Mucosa of rectum (tissue), 2 donors: Measurements from ENCODE around the gene ARHGAP19.

Source experiments
- H3K27ac ChIP-seq, 2 donors: one replicate each; pipeline ENCODE4 v1.7.0; 2013; ENCODE audit warnings: inconsistent platforms in 2 of 2, low read depth in 2 of 2, low read length in 2 of 2
- H3K27me3 ChIP-seq, 2 donors: one replicate each; pipeline ENCODE4 v1.7.0; 2013; ENCODE audit warnings: low read length in 2 of 2; ENCODE audit not compliant: control insufficient read depth in 2 of 2, insufficient read depth in 2 of 2
- H3K36me3 ChIP-seq, 2 donors: one replicate each; pipeline ENCODE4 v1.7.0; 2013; ENCODE audit warnings: low read length in 2 of 2; ENCODE audit not compliant: control insufficient read depth in 2 of 2, insufficient read depth in 2 of 2
- H3K4me1 ChIP-seq, 2 donors: one replicate each; pipeline ENCODE4 v1.7.0; 2013; ENCODE audit warnings: low read length in 2 of 2, mild to moderate bottlenecking in 1 of 2; ENCODE audit not compliant: control insufficient read depth in 2 of 2, insufficient read depth in 2 of 2
- H3K4me3 ChIP-seq, 2 donors: one replicate each; pipeline ENCODE4 v1.7.0; 2013; ENCODE audit warnings: low read length in 2 of 2
- H3K9ac ChIP-seq, 2 donors: one replicate each; pipeline ENCODE4 v1.7.0; 2013; ENCODE audit warnings: low read length in 2 of 2, low read depth in 1 of 2, mild to moderate bottlenecking in 1 of 2
- H3K9me3 ChIP-seq, 2 donors: one replicate each; pipeline ENCODE4 v1.7.0; 2013; ENCODE audit warnings: low read length in 2 of 2; ENCODE audit not compliant: control insufficient read depth in 2 of 2
- donor health status: healthy.
- donor health status: Normal muscosa, but diverticular disease.

The ARHGAP19 gene

GRCh38 chr10:97184971-97185325 is 107.5 kb downstream of the ARHGAP19 start:
- Histone ChIP-seq H3K27ac (no peak overlapping the region), H3K4me3 (no peak overlapping the region), H3K4me1 (no peaks in the 10 kb centered on the region), H3K9me3 (no peaks in the 10 kb centered on the region), H3K27me3 (peaks cover 29 to 48% of the 10 kb centered on the region in 2 donors), H3K36me3 (no peaks in the 10 kb centered on the region), H3K9ac (no peak overlapping the region)

- Histone ChIP-seq H3K27ac (no peak overlapping the region), H3K36me3 (no peaks in the 10 kb centered on the region), H3K27me3 (peaks cover 28 to 59% of the 10 kb centered on the region in 2 donors)
These were observed 109.1 kb downstream of the ARHGAP19 start for GRCh38 chr10:97183314-97183713.

GRCh38 chr10:97182288-97182990 is 110.0 kb downstream of the ARHGAP19 start:
- Histone ChIP-seq H3K27ac (no peak overlapping the region), H3K9ac (no peak overlapping the region), H3K4me1 (no peaks in the 10 kb centered on the region), H3K9me3 (no peaks in the 10 kb centered on the region), H3K4me3 (no peak overlapping the region), H3K36me3 (no peaks in the 10 kb centered on the region), H3K27me3 (peaks cover 28 to 57% of the 10 kb centered on the region in 2 donors)

More at GRCh38 chr10:97183314-97183713, 109.1 kb downstream of the ARHGAP19 start:
- H3K9ac ChIP-seq: no peak overlapping the region
- no peaks in the 10 kb centered on the region for H3K9me3 ChIP-seq
- no peaks in the 10 kb centered on the region for H3K4me1 ChIP-seq
- no peak overlapping the region for H3K4me3 ChIP-seq

- H3K27ac ChIP-seq: no peak overlapping the region
- peaks cover 25 to 43% of the 10 kb centered on the region in 2 donors for H3K27me3 ChIP-seq
These were observed 111.5 kb downstream of the ARHGAP19 start for GRCh38 chr10:97180986-97181385.

GRCh38 chr10:97180363-97180755 is 112.1 kb downstream of the ARHGAP19 start:
- Histone ChIP-seq H3K4me3 (no peak overlapping the region), H3K9ac (no peak overlapping the region), H3K36me3 (no peaks in the 10 kb centered on the region), H3K9me3 (no peaks in the 10 kb centered on the region), H3K27ac (no peak overlapping the region), H3K4me1 (no peaks in the 10 kb centered on the region), H3K27me3 (peaks cover 23 to 39% of the 10 kb centered on the region in 2 donors)

More at GRCh38 chr10:97180986-97181385, 111.5 kb downstream of the ARHGAP19 start:
- Histone ChIP-seq H3K9ac (no peak overlapping the region), H3K4me1 (no peaks in the 10 kb centered on the region), H3K36me3 (no peaks in the 10 kb centered on the region), H3K9me3 (no peaks in the 10 kb centered on the region), H3K4me3 (no peak overlapping the region)

- H3K9ac ChIP-seq: no peak overlapping the region
- peaks cover 21 to 35% of the 10 kb centered on the region in 2 donors for H3K27me3 ChIP-seq
- H3K9me3 ChIP-seq: no peaks in the 10 kb centered on the region
- no peaks in the 10 kb centered on the region for H3K4me1 ChIP-seq
- no peak overlapping the region for H3K4me3 ChIP-seq
- H3K27ac ChIP-seq: no peak overlapping the region
- H3K36me3 ChIP-seq: no peaks in the 10 kb centered on the region
These were observed 112.6 kb downstream of the ARHGAP19 start for GRCh38 chr10:97179731-97180362.

- Histone ChIP-seq H3K36me3 (no peaks in the 10 kb centered on the region), H3K27ac (no peak overlapping the region), H3K4me3 (no peak overlapping the region), H3K9ac (no peak overlapping the region), H3K27me3 (peaks cover 18 to 30% of the 10 kb centered on the region in 2 donors), H3K9me3 (no peaks in the 10 kb centered on the region), H3K4me1 (no peaks in the 10 kb centered on the region)
These were observed 113.1 kb downstream of the ARHGAP19 start for GRCh38 chr10:97179311-97179710.

- Histone ChIP-seq H3K4me3 (no peak overlapping the region), H3K9ac (no peak overlapping the region), H3K9me3 (no peaks in the 10 kb centered on the region), H3K27me3 (peaks cover 14 to 19% of the 10 kb centered on the region in 2 donors), H3K36me3 (no peaks in the 10 kb centered on the region), H3K27ac (no peak overlapping the region), H3K4me1 (no peaks in the 10 kb centered on the region)
These were observed 114.4 kb downstream of the ARHGAP19 start for GRCh38 chr10:97178074-97178473.

GRCh38 chr10:97176226-97176625 is 116.2 kb downstream of the ARHGAP19 start:
- peaks cover 14 to 17% of the 10 kb centered on the region in 2 donors for H3K27me3 ChIP-seq
- H3K9ac ChIP-seq: no peak overlapping the region
- H3K27ac ChIP-seq: no peak overlapping the region
- no peak overlapping the region for H3K4me3 ChIP-seq
- no peaks in the 10 kb centered on the region for H3K9me3 ChIP-seq
- no peaks in the 10 kb centered on the region for H3K36me3 ChIP-seq
- H3K4me1 ChIP-seq: no peaks in the 10 kb centered on the region

GRCh38 chr10:97175586-97175985 is 116.9 kb downstream of the ARHGAP19 start:
- no peak overlapping the region for H3K4me3 ChIP-seq
- no peaks in the 10 kb centered on the region for H3K4me1 ChIP-seq
- H3K27me3 ChIP-seq: peaks cover 12 to 14% of the 10 kb centered on the region in 2 donors
- H3K36me3 ChIP-seq: no peaks in the 10 kb centered on the region
- no peak overlapping the region for H3K9ac ChIP-seq
- H3K27ac ChIP-seq: no peak overlapping the region
- no peaks in the 10 kb centered on the region for H3K9me3 ChIP-seq
